ENCODE measurements around the gene CLIP3.
"Not testable (repeated sequence)": the region's sequence is repeated elsewhere in the genome, so short reads cannot be mapped to it uniquely, and the experiment has no call there.

Gene CLIP3

GRCh38 chr19:36041831-36042230, 9.2 kb upstream of the CLIP3 start:
- TF ChIP-seq CTCF (IDR thresholded peaks at IDR 0.05; ENCODE audit: insufficient read depth, low read length, poor library complexity, severe bottlenecking): no peak
- DNase-seq (ENCODE audit: extremely low read depth, insufficient read length): no peak

GRCh38 chr19:36041092-36041491, 8.4 kb upstream of the CLIP3 start:
- not testable (repeated sequence) for DNase-seq (ENCODE audit: extremely low read depth, insufficient read length); H3K4me3 ChIP-seq (replicated peaks; ENCODE audit: low read depth, low read length); H3K36me3 ChIP-seq (ENCODE audit: control insufficient read depth, insufficient read depth, low read length); H3K27me3 ChIP-seq (replicated peaks; ENCODE audit: control insufficient read depth, insufficient read depth, low read length)

More at GRCh38 chr19:36041831-36042230, 9.2 kb upstream of the CLIP3 start:
- H3K4me3 ChIP-seq (replicated peaks; ENCODE audit: low read depth, low read length): no peak overlapping the region
- H3K27me3 ChIP-seq (replicated peaks; ENCODE audit: control insufficient read depth, insufficient read depth, low read length): no peaks in the 10 kb centered on the region
- H3K36me3 ChIP-seq (ENCODE audit: control insufficient read depth, insufficient read depth, low read length): peaks cover 2% of the 10 kb centered on the region

GRCh38 chr19:36040495-36040894, 7.8 kb upstream of the CLIP3 start:
- Histone ChIP-seq H3K4me3 (replicated peaks; ENCODE audit: low read depth, low read length) (no peak overlapping the region), H3K36me3 (ENCODE audit: control insufficient read depth, insufficient read depth, low read length) (peaks cover 3% of the 10 kb centered on the region), H3K27me3 (replicated peaks; ENCODE audit: control insufficient read depth, insufficient read depth, low read length) (no peaks in the 10 kb centered on the region)
- no peak for DNase-seq (ENCODE audit: extremely low read depth, insufficient read length)
- TF ChIP-seq CTCF (IDR thresholded peaks at IDR 0.05; ENCODE audit: insufficient read depth, low read length, poor library complexity, severe bottlenecking): no peak

GRCh38 chr19:36031308-36031707, 1.4 kb downstream of the CLIP3 start:
- no peak for DNase-seq (ENCODE audit: extremely low read depth, insufficient read length)
- no peak for TF ChIP-seq CTCF (IDR thresholded peaks at IDR 0.05; ENCODE audit: insufficient read depth, low read length, poor library complexity, severe bottlenecking)

GRCh38 chr19:36030264-36031148, 2.2 kb downstream of the CLIP3 start:
- DNase-seq (ENCODE audit: extremely low read depth, insufficient read length): no peak
- Histone ChIP-seq H3K36me3 (ENCODE audit: control insufficient read depth, insufficient read depth, low read length) (no peaks in the 10 kb centered on the region; the same call in none of the 2 replicates), H3K4me3 (replicated peaks; ENCODE audit: low read depth, low read length) (no peak overlapping the region), H3K27me3 (replicated peaks; ENCODE audit: control insufficient read depth, insufficient read depth, low read length) (no peaks in the 10 kb centered on the region)
- peak; percentile 50 for TF ChIP-seq CTCF (IDR thresholded peaks at IDR 0.05; ENCODE audit: insufficient read depth, low read length, poor library complexity, severe bottlenecking)

More at GRCh38 chr19:36031308-36031707, 1.4 kb downstream of the CLIP3 start:
- Histone ChIP-seq H3K36me3 (ENCODE audit: control insufficient read depth, insufficient read depth, low read length) (peaks cover 2% of the 10 kb centered on the region; the same call in 1 of the 2 replicates), H3K27me3 (replicated peaks; ENCODE audit: control insufficient read depth, insufficient read depth, low read length) (no peaks in the 10 kb centered on the region), H3K4me3 (replicated peaks; ENCODE audit: low read depth, low read length) (no peak overlapping the region)

- Histone ChIP-seq H3K4me3 (replicated peaks; ENCODE audit: low read depth, low read length) (no peak overlapping the region), H3K27me3 (replicated peaks; ENCODE audit: control insufficient read depth, insufficient read depth, low read length) (no peaks in the 10 kb centered on the region), H3K36me3 (ENCODE audit: control insufficient read depth, insufficient read depth, low read length) (peaks cover 3% of the 10 kb centered on the region)
- no peak for TF ChIP-seq CTCF (IDR thresholded peaks at IDR 0.05; ENCODE audit: insufficient read depth, low read length, poor library complexity, severe bottlenecking)
- no peak for DNase-seq (ENCODE audit: extremely low read depth, insufficient read length)
These were observed 4.2 kb downstream of the CLIP3 start for GRCh38 chr19:36028313-36029041.
